Spleen (tissue), 7 donors: ENCODE data around the gene GALNT18.

Experiments used
- CTCF ChIP-seq, 11 experiments: fragments of 200-600 bp in 7 of 11; fragments of 450-650 bp in 4 of 11; sonication (generic) in 4 of 11; IDR thresholded peaks in 8 of 11; conservative IDR thresholded peaks in 3 of 11; 1 replicate in 7 of 11; 2 replicates in 4 of 11; pipeline versions ENCODE4 v1.4.0 to v1.8.0; 2016 to 2021; ENCODE audit warnings: antibody characterized with exemption in 11 of 11, inconsistent platforms in 4 of 11, mild to moderate bottlenecking in 1 of 11
- POLR2A ChIP-seq, 3 donors: fragments of 450-650 bp; IDR thresholded peaks; one replicate each; pipeline ENCODE4 v1.5.1; 2017; ENCODE audit warnings: antibody characterized with exemption in 3 of 3, mild to moderate bottlenecking in 1 of 3
- donor health status: DM: no; HTN: no; CAD: no; lungs with moderate emphysema.
- donor health status: DM: no; HTN: no; CAD: no.
- donor health status: DM: no; HTN: no; CAD: no.

GRCh38 chr11:11500744-11501487 lies 120.9 kb downstream of the GALNT18 start:
- TF ChIP-seq CTCF (IDR thresholded peaks at IDR 0.05 in 8 of 11, conservative IDR thresholded peaks at IDR 0.05 in 3 of 11) (no peak), POLR2A (IDR thresholded peaks at IDR 0.05) (no peak)
